HepG2 (cell line): Measurements from ENCODE around the gene BRAF. TPM values are rescaled to one million over a fixed set of nuclear protein-coding genes. Genes with fewer than 3 reads are reported as not detected.

Source experiments
- AHR ChIP-seq: IDR thresholded peaks from 2 replicates; pipeline ENCODE4 v1.6.1; 2018; ENCODE audit warnings: missing genetic modification reagents, missing compliant biosample characterization
- ARID4A ChIP-seq: sonication (generic); formaldehyde crosslinking; IDR thresholded peaks from 2 replicates; pipeline ENCODE4 v1.5.0; 2020; ENCODE audit warnings: mild to moderate bottlenecking, missing genetic modification reagents, borderline replicate concordance
- BRCA1 ChIP-seq: sonication (generic); formaldehyde crosslinking; IDR thresholded peaks from 2 replicates; pipeline ENCODE4 v1.4.0; 2020; ENCODE audit warnings: missing genetic modification reagents
- CCDC6 ChIP-seq: sonication (generic); formaldehyde crosslinking; IDR thresholded peaks from 2 replicates; pipeline ENCODE4 v1.8.1; 2022; ENCODE audit warnings: mild to moderate bottlenecking, missing genetic modification reagents, moderate library complexity
- CEBPB ChIP-seq: IDR thresholded peaks from 2 replicates; pipeline ENCODE4 v1.6.1; 2011; ENCODE audit warnings: low read depth, low read length, improper control_type of control experiment, borderline replicate concordance
- DNMT3B ChIP-seq: conservative IDR thresholded peaks from 2 replicates; pipeline ENCODE4 v1.6.1; 2016; ENCODE audit warnings: missing biosample characterization, control low read depth
- HNRNPK ChIP-seq: fragments of 200-400 bp; formaldehyde crosslinking; IDR thresholded peaks from 2 replicates; pipeline ENCODE4 v1.6.1; 2018; ENCODE audit warnings: low read length, low read depth, moderate library complexity, mild to moderate bottlenecking; ENCODE audit not compliant: poor library complexity, severe bottlenecking
- KDM2A ChIP-seq: sonication (generic); formaldehyde crosslinking; IDR thresholded peaks from 2 replicates; pipeline ENCODE4 v1.4.0; 2020; ENCODE audit warnings: low read depth, missing genetic modification reagents, borderline replicate concordance
- MEIS1 ChIP-seq: sonication (generic); formaldehyde crosslinking; IDR thresholded peaks from 2 replicates; pipeline ENCODE4 v1.9.0; 2021; ENCODE audit warnings: mild to moderate bottlenecking, missing genetic modification reagents, moderate library complexity, borderline replicate concordance
- MXD1 ChIP-seq: sonication (generic); formaldehyde crosslinking; IDR thresholded peaks from 2 replicates; pipeline ENCODE4 v1.4.0; 2020; ENCODE audit warnings: mild to moderate bottlenecking, missing genetic modification reagents
- NFIC ChIP-seq: IDR thresholded peaks from 2 replicates; pipeline ENCODE4 v1.6.1; 2012; ENCODE audit warnings: mild to moderate bottlenecking, low read length, inconsistent platforms
- NR3C1 ChIP-seq: sonication (generic); formaldehyde crosslinking; IDR thresholded peaks from 2 replicates; pipeline ENCODE4 v1.4.0; 2020; ENCODE audit warnings: missing genetic modification reagents
- NRL ChIP-seq: sonication (generic); formaldehyde crosslinking; IDR thresholded peaks from 2 replicates; pipeline ENCODE4 v1.5.0; 2020; ENCODE audit warnings: missing genetic modification reagents, mild to moderate bottlenecking, moderate library complexity, borderline replicate concordance
- PHF8 ChIP-seq: sonication (generic); formaldehyde crosslinking; IDR thresholded peaks from 2 replicates; pipeline ENCODE4 v1.5.0; 2020; ENCODE audit warnings: missing genetic modification reagents
- POLR2AphosphoS5 ChIP-seq: IDR thresholded peaks from 2 replicates; pipeline ENCODE4 v1.6.1; 2012; ENCODE audit warnings: low read depth, low read length
- PRDM15 ChIP-seq: sonication (generic); formaldehyde crosslinking; IDR thresholded peaks from 2 replicates; pipeline ENCODE4 v1.4.0; 2020; ENCODE audit warnings: missing genetic modification reagents
- SCMH1 ChIP-seq: sonication (generic); formaldehyde crosslinking; IDR thresholded peaks from 2 replicates; pipeline ENCODE4 v1.9.0; 2021; ENCODE audit warnings: missing genetic modification reagents, mild to moderate bottlenecking, borderline replicate concordance
- ZC3H4 ChIP-seq: sonication (generic); formaldehyde crosslinking; IDR thresholded peaks from 2 replicates; pipeline ENCODE4 v1.4.0; 2020; ENCODE audit warnings: missing genetic modification reagents, borderline replicate concordance
- ZKSCAN8 ChIP-seq: IDR thresholded peaks from 2 replicates; pipeline ENCODE4 v1.6.1; 2016; ENCODE audit warnings: borderline replicate concordance, missing genetic modification reagents, missing compliant biosample characterization
- ZNF704 ChIP-seq: sonication (generic); formaldehyde crosslinking; IDR thresholded peaks from 2 replicates; pipeline ENCODE4 v1.8.1; 2023; ENCODE audit warnings: mild to moderate bottlenecking, inconsistent platforms, moderate library complexity, missing genetic modification reagents, borderline replicate concordance
- polyA plus RNA-seq, 8 experiments: library from polyadenylated mRNA; depleted of rRNA in 3 of 8; stranded (reverse) in 7 of 8; unstranded in 1 of 8; fragments of >200 nt; fragmentation: Illumina TruSeq in 4 of 8; extraction: Trizol in 4 of 8; gene quantifications; 2 replicates each; pipeline versions ENCODE4 v1.2.1 to v1.2.3, GENCODE V29; 2011 to 2016; ENCODE audit warnings: low read depth in 4 of 8, missing spikeins in 1 of 8, mixed read lengths in 1 of 8; ENCODE audit not compliant: insufficient read depth in 1 of 8
- total RNA-seq, 5 experiments: library from RNA; depleted of rRNA; stranded (reverse); fragments of >200 nt; fragmentation: Illumina TruSeq; extraction: Trizol; gene quantifications; 2 replicates each; pipeline ENCODE4 v1.2.3, GENCODE V29; 2016; ENCODE audit warnings: low read depth in 1 of 5

Gene BRAF
- total and polyA plus RNA-seq, 2 of the 13 experiments (the other 11 are each of a cell fraction or from before 2014, with no cell fraction given), result 12.5 to 13.4 TPM

GRCh38 chr7:140696680-140697446 lies 227.9 kb downstream of the BRAF start, which contains the start of gene NDUFB2 (continued):
- peak; percentile 97 for TF ChIP-seq ARID4A (CRISPR knock-in tag)
- peak; percentile 99 for TF ChIP-seq PHF8 (CRISPR knock-in tag)
- TF ChIP-seq ZNF704 (CRISPR knock-in tag), result peak; percentile 48
- peak; percentile 90 for TF ChIP-seq NRL (CRISPR knock-in tag)
- TF ChIP-seq DNMT3B (CRISPR knock-in tag), result no peak
- TF ChIP-seq ZKSCAN8 (CRISPR knock-in tag), result no peak; the same call in 1 of the 2 replicates
- TF ChIP-seq POLR2AphosphoS5, result peak; percentile 84
- TF ChIP-seq HNRNPK, result peak; percentile 54
- TF ChIP-seq NR3C1 (CRISPR knock-in tag), result no peak
- TF ChIP-seq PRDM15 (CRISPR knock-in tag), result peak; percentile 45
- peak; percentile 97 for TF ChIP-seq KDM2A (CRISPR knock-in tag)
- TF ChIP-seq CEBPB, result no peak
- peak; percentile 57; the same call in 1 of the 2 replicates for TF ChIP-seq BRCA1
- TF ChIP-seq NFIC, result no peak
- TF ChIP-seq SCMH1 (CRISPR knock-in tag), result no peak
- TF ChIP-seq CCDC6 (CRISPR knock-in tag), result 0 out of 2 replicates have a peak, but pooled peaks have one; percentile 45
- no peak for TF ChIP-seq ZC3H4 (CRISPR knock-in tag)
- peak; percentile 52 for TF ChIP-seq MEIS1 (CRISPR knock-in tag)
- peak; percentile 63; the same call in 1 of the 2 replicates for TF ChIP-seq AHR (CRISPR knock-in tag)
- peak; percentile 50; the same call in 1 of the 2 replicates for TF ChIP-seq MXD1
